ENCODE measurements around the gene MAPKBP1. TPM values are rescaled to one million over a fixed set of nuclear protein-coding genes. Genes with fewer than 3 reads are reported as not detected.
"Not testable (repeated sequence)": the region's sequence is repeated elsewhere in the genome, so short reads cannot be mapped to it uniquely, and the experiment has no call there.

Gene MAPKBP1
- total RNA-seq, 1 experiment from 2014 or later, result 13.7 TPM

DNA sequence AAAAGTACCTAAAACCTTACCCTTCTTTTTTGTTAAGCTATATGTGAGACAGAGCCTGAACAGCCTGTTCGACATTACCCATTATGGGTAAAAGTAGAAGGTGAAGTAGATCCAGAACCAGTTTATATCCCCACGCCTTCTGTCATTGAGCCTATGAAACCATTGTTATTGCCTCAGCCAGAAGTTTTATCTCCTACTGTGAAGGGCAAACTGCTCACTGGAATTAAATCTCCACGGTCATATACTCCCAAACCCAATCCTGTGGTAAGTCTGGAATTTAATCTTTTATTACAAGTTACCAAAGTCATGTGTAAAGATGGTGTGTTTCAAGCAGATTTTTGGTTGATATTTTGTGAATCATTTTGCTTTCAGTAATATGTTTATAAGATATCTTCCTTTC, 47.1 kb upstream of the MAPKBP1 start:
- Mint-ChIP-seq H3K36me3 (ENCODE audit: insufficient read depth in 1 of 3, low read depth in 3 of 3) (peaks cover 3 to 12% (median 6%) of the 10 kb centered on the region in 3 experiments; a peak in 5 of 7 replicates), H3K27me3 (ENCODE audit: low read depth) (no peaks in the 10 kb centered on the region), H3K4me1 (no peaks in the 10 kb centered on the region), H3K4me3 (no peak overlapping the region), H3K9me3 (no peaks in the 10 kb centered on the region), H3K27ac (peak overlapping the region in 1 of 3 experiments; percentile 4; a peak in 1 of 7 replicates)
- H4K5ac ChIP-seq (ENCODE audit: insufficient read length, low read depth, low read length), result no peak overlapping the region
- TF ChIP-seq, protein P1, sequence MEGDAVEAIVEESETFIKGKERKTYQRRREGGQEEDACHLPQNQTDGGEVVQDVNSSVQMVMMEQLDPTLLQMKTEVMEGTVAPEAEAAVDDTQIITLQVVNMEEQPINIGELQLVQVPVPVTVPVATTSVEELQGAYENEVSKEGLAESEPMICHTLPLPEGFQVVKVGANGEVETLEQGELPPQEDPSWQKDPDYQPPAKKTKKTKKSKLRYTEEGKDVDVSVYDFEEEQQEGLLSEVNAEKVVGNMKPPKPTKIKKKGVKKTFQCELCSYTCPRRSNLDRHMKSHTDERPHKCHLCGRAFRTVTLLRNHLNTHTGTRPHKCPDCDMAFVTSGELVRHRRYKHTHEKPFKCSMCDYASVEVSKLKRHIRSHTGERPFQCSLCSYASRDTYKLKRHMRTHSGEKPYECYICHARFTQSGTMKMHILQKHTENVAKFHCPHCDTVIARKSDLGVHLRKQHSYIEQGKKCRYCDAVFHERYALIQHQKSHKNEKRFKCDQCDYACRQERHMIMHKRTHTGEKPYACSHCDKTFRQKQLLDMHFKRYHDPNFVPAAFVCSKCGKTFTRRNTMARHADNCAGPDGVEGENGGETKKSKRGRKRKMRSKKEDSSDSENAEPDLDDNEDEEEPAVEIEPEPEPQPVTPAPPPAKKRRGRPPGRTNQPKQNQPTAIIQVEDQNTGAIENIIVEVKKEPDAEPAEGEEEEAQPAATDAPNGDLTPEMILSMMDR (conservative IDR thresholded peaks at IDR 0.05), result no peak
- no peak overlapping the region for H4K8ac ChIP-seq (replicated peaks; ENCODE audit: insufficient read length, low read depth, low read length)
- no peak overlapping the region for H3K23ac ChIP-seq (ENCODE audit: insufficient read length, low read depth, low read length)
- H2BK15ac ChIP-seq (ENCODE audit: low read depth, low read length), result no peak overlapping the region
- H4K20me1 ChIP-seq (ENCODE audit: control insufficient read depth, insufficient read depth, insufficient read length), result no peaks in the 10 kb centered on the region
- H3K14ac ChIP-seq (ENCODE audit: insufficient read depth, low read length), result no peak overlapping the region
- H2BK5ac ChIP-seq (ENCODE audit: insufficient read length, low read length), result no peak overlapping the region
- no peaks in the 10 kb centered on the region for H3K4me1 ChIP-seq (ENCODE audit: insufficient read depth, low read length)
- H3K27me3 ChIP-seq (ENCODE audit: insufficient read depth, low read length), result no peaks in the 10 kb centered on the region
- H4K91ac ChIP-seq (ENCODE audit: insufficient read length, low read depth, low read length), result no peak overlapping the region
- no peak overlapping the region for H2BK12ac ChIP-seq (ENCODE audit: insufficient read length, low read depth, low read length)
- H3K4ac ChIP-seq (ENCODE audit: low read depth, low read length), result no peak overlapping the region
- no peak overlapping the region for H3K9ac ChIP-seq (ENCODE audit: extremely low read depth, insufficient read length, low read length)
- H2AFZ ChIP-seq (ENCODE audit: low read length), result no peak overlapping the region
- H3K9me3 ChIP-seq (ENCODE audit: control insufficient read depth, low read depth, low read length), result no peaks in the 10 kb centered on the region
- DNase-seq, result no peak
- H3K23me2 ChIP-seq (ENCODE audit: insufficient read length, low read depth, low read length, poor library complexity, severe bottlenecking), result no peaks in the 10 kb centered on the region
- no peak overlapping the region for H3K4me2 ChIP-seq (ENCODE audit: insufficient read depth, insufficient read length, low read length)
- no peak overlapping the region for H2BK20ac ChIP-seq (ENCODE audit: low read depth, low read length, poor library complexity, severe bottlenecking)
- H3K18ac ChIP-seq (ENCODE audit: insufficient read length, low read depth, low read length), result no peak overlapping the region
- H3K56ac ChIP-seq (ENCODE audit: insufficient read length, low read depth, low read length), result no peak overlapping the region
- H3T11ph ChIP-seq (ENCODE audit: low read length), result no peak overlapping the region
- H2AK5ac ChIP-seq (ENCODE audit: insufficient read length, low read length), result no peak overlapping the region
- H3K79me1 ChIP-seq (ENCODE audit: insufficient read depth, low read depth, low read length, poor library complexity, severe bottlenecking), result no peaks in the 10 kb centered on the region
- H3K79me2 ChIP-seq (ENCODE audit: insufficient read depth, low read length), result no peaks in the 10 kb centered on the region
- H2BK120ac ChIP-seq (ENCODE audit: low read depth, low read length, poor library complexity, severe bottlenecking), result no peak overlapping the region
- no peak overlapping the region for H3K27ac ChIP-seq (ENCODE audit: insufficient read length, low read depth, low read length)
- WGBS (ENCODE audit: extremely low coverage, insufficient read length, low lambda C conversion rate), result no CpG with 5 or more reads among the region's 3 CpGs

DNA sequence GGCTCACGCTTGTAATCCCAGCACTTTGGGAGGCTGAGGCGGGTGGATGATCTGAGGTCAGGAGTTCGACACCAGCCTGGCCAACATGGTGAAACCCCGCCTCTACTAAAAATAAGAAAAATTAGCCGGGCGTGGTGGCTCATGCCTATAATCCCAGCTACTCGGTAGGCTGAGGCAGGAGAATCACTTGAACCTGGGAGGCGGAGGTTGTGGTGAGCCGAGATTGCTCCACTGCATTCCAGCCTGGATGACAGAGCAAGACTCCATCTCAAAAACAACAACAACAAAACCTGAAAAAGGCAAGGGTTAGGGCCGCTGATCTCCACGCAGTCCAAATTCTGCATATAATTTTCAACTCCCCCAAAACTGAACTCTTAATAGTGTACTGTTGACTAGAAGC, 46.2 kb upstream of the MAPKBP1 start:
- not testable (repeated sequence) for H3K4me2 ChIP-seq (ENCODE audit: insufficient read depth, insufficient read length, low read length); H3K9me3 Mint-ChIP-seq; H2BK5ac ChIP-seq (ENCODE audit: insufficient read length, low read length); H3K14ac ChIP-seq (ENCODE audit: insufficient read depth, low read length); H2BK120ac ChIP-seq (ENCODE audit: low read depth, low read length, poor library complexity, severe bottlenecking); H2AFZ ChIP-seq (ENCODE audit: low read length); H3K27me3 ChIP-seq (ENCODE audit: insufficient read depth, low read length); H4K20me1 ChIP-seq (ENCODE audit: control insufficient read depth, insufficient read depth, insufficient read length); H2BK20ac ChIP-seq (ENCODE audit: low read depth, low read length, poor library complexity, severe bottlenecking); H3K23ac ChIP-seq (ENCODE audit: insufficient read length, low read depth, low read length); H2AK5ac ChIP-seq (ENCODE audit: insufficient read length, low read length); H4K5ac ChIP-seq (ENCODE audit: insufficient read length, low read depth, low read length); H4K91ac ChIP-seq (ENCODE audit: insufficient read length, low read depth, low read length); H3K23me2 ChIP-seq (ENCODE audit: insufficient read length, low read depth, low read length, poor library complexity, severe bottlenecking); H3T11ph ChIP-seq (ENCODE audit: low read length); H3K4ac ChIP-seq (ENCODE audit: low read depth, low read length); H3K27ac Mint-ChIP-seq; H3K4me1 ChIP-seq (ENCODE audit: insufficient read depth, low read length); H3K79me2 ChIP-seq (ENCODE audit: insufficient read depth, low read length); H2BK12ac ChIP-seq (ENCODE audit: insufficient read length, low read depth, low read length); H2BK15ac ChIP-seq (ENCODE audit: low read depth, low read length); H3K9me3 ChIP-seq (ENCODE audit: control insufficient read depth, low read depth, low read length); DNase-seq; H3K27ac ChIP-seq (ENCODE audit: insufficient read length, low read depth, low read length); H4K8ac ChIP-seq (replicated peaks; ENCODE audit: insufficient read length, low read depth, low read length); H3K4me1 Mint-ChIP-seq; H3K56ac ChIP-seq (ENCODE audit: insufficient read length, low read depth, low read length); H3K27me3 Mint-ChIP-seq (ENCODE audit: low read depth); H3K9ac ChIP-seq (ENCODE audit: extremely low read depth, insufficient read length, low read length); H3K4me3 Mint-ChIP-seq; H3K79me1 ChIP-seq (ENCODE audit: insufficient read depth, low read depth, low read length, poor library complexity, severe bottlenecking); H3K18ac ChIP-seq (ENCODE audit: insufficient read length, low read depth, low read length)
- no CpG with 5 or more reads among the region's 11 CpGs for WGBS (ENCODE audit: extremely low coverage, insufficient read length, low lambda C conversion rate)
- peaks cover 3 to 19% (median 6%) of the 10 kb centered on the region in 3 experiments; a peak in 5 of 7 replicates for H3K36me3 Mint-ChIP-seq (ENCODE audit: insufficient read depth in 1 of 3, low read depth in 3 of 3)
